GM23338 (cell line): ENCODE measurements around the gene FCRLA. TPM values are rescaled to one million over a fixed set of nuclear protein-coding genes. Genes with fewer than 3 reads are reported as not detected.

Experiments
- ATAC-seq: fragments of 200-7000 bp; cut with Tn5 transposase; 3 replicates; pipeline ENCODE4 v1.9.1; 2020
- DNase-seq: peaks from one replicate; pipeline ENCODE4 v3.0.0-alpha.2; 2015; ENCODE audit warnings: low spot score
- H2AFZ ChIP-seq: fragments of 200-600 bp; sonication (generic); 2 replicates; pipeline ENCODE4 v1.8.0; 2016; ENCODE audit warnings: antibody characterized with exemption, mild to moderate bottlenecking, moderate library complexity
- H3F3A ChIP-seq: fragments of 200-600 bp; sonication (generic); replicated peaks from 2 replicates; pipeline ENCODE4 v1.8.0; 2017; ENCODE audit warnings: antibody characterized with exemption, mixed run types, low read depth
- H3K27ac ChIP-seq: fragments of 200-600 bp; sonication (generic); 2 replicates; pipeline ENCODE4 v1.6.1; 2016; ENCODE audit warnings: low read depth
- H3K27me3 ChIP-seq: fragments of 200-600 bp; sonication (generic); 2 replicates; pipeline ENCODE4 v1.8.0; 2016; ENCODE audit warnings: mild to moderate bottlenecking, mixed run types, moderate library complexity; ENCODE audit not compliant: insufficient read depth
- H3K36me3 ChIP-seq: fragments of 200-600 bp; sonication (generic); 2 replicates; pipeline ENCODE4 v1.8.0; 2016; ENCODE audit warnings: mild to moderate bottlenecking; ENCODE audit not compliant: insufficient read depth
- H3K4me1 ChIP-seq: fragments of 200-600 bp; sonication (generic); 2 replicates; pipeline ENCODE4 v1.8.0; 2016; ENCODE audit warnings: mild to moderate bottlenecking, moderate library complexity; ENCODE audit not compliant: insufficient read depth
- H3K4me2 ChIP-seq: fragments of 200-600 bp; sonication (generic); 2 replicates; pipeline ENCODE4 v1.7.1; 2017; ENCODE audit warnings: mixed run types
- H3K4me3 ChIP-seq: fragments of 200-600 bp; sonication (generic); 2 replicates; pipeline ENCODE4 v1.6.1; 2016; ENCODE audit warnings: mixed run types
- H3K79me2 ChIP-seq: fragments of 200-600 bp; sonication (generic); replicated peaks from 2 replicates; pipeline ENCODE4 v1.8.0; 2017; ENCODE audit warnings: mild to moderate bottlenecking; ENCODE audit not compliant: insufficient read depth
- H3K9me2 ChIP-seq: fragments of 200-600 bp; sonication (generic); 2 replicates; pipeline ENCODE4 v1.8.0; 2017; ENCODE audit not compliant: insufficient read depth
- H4K20me1 ChIP-seq: fragments of 200-600 bp; sonication (generic); replicated peaks from 2 replicates; pipeline ENCODE4 v1.8.0; 2017; ENCODE audit warnings: mild to moderate bottlenecking; ENCODE audit not compliant: insufficient read depth
- H3K27ac Mint-ChIP-seq: 2 replicates; pipeline ENCODE4 v1.8.0; 2020; ENCODE audit warnings: inconsistent platforms, mild to moderate bottlenecking, moderate library complexity, mixed read lengths
- H3K27me3 Mint-ChIP-seq: 3 replicates; pipeline ENCODE4 v1.8.0; 2022; ENCODE audit warnings: low read depth, mild to moderate bottlenecking, moderate library complexity, mixed read lengths, inconsistent platforms; ENCODE audit not compliant: insufficient read depth, poor library complexity
- H3K36me3 Mint-ChIP-seq: 3 replicates; pipeline ENCODE4 v1.8.0; 2021; ENCODE audit warnings: low read depth, mild to moderate bottlenecking, inconsistent platforms, moderate library complexity, mixed read lengths
- H3K4me1 Mint-ChIP-seq: 3 replicates; pipeline ENCODE4 v1.8.0; 2020; ENCODE audit warnings: mild to moderate bottlenecking, inconsistent platforms, mixed read lengths
- H3K4me3 Mint-ChIP-seq: 3 replicates; pipeline ENCODE4 v1.8.0; 2021; ENCODE audit warnings: moderate library complexity, mild to moderate bottlenecking, inconsistent platforms, mixed read lengths
- H3K9me3 Mint-ChIP-seq: 3 replicates; pipeline ENCODE4 v1.8.0; 2020; ENCODE audit warnings: moderate library complexity, mild to moderate bottlenecking, inconsistent platforms, mixed read lengths
- CREB1 ChIP-seq: fragments of 250-450 bp; sonication (Bioruptor Pico); IDR thresholded peaks from 2 replicates; pipeline ENCODE4 v1.5.0; 2020; ENCODE audit warnings: low read depth, mild to moderate bottlenecking, moderate library complexity
- EZH2 ChIP-seq: fragments of 200-600 bp; sonication (generic); IDR thresholded peaks from one replicate; pipeline ENCODE4 v1.8.0; 2017; ENCODE audit warnings: antibody characterized with exemption, mild to moderate bottlenecking, low read depth; ENCODE audit not compliant: unreplicated experiment
- EZH2phosphoT487 ChIP-seq: fragments of 200-600 bp; sonication (generic); IDR thresholded peaks from one replicate; pipeline ENCODE4 v1.8.1; 2018; ENCODE audit warnings: antibody characterized with exemption; ENCODE audit not compliant: unreplicated experiment
- JUNB ChIP-seq: IDR thresholded peaks from one replicate; pipeline ENCODE4 v1.6.1; 2016; ENCODE audit warnings: antibody characterized with exemption; ENCODE audit not compliant: unreplicated experiment
- NANOG ChIP-seq: IDR thresholded peaks from 2 replicates; pipeline ENCODE4 v1.6.1; 2016; ENCODE audit warnings: antibody characterized with exemption, borderline replicate concordance
- POLR2AphosphoS5 ChIP-seq: IDR thresholded peaks from 2 replicates; pipeline ENCODE4 v1.6.1; 2016; ENCODE audit warnings: antibody characterized with exemption, low read depth
- REST ChIP-seq: IDR thresholded peaks from one replicate; pipeline ENCODE4 v1.6.1; 2018; ENCODE audit warnings: antibody characterized with exemption; ENCODE audit not compliant: unreplicated experiment
- STAT1 ChIP-seq: IDR thresholded peaks from one replicate; pipeline ENCODE4 v1.6.1; 2016; ENCODE audit warnings: antibody characterized with exemption; ENCODE audit not compliant: unreplicated experiment
- ZNF114 ChIP-seq: fragments of 250-450 bp; sonication (Bioruptor Pico); IDR thresholded peaks from 2 replicates; pipeline ENCODE4 v1.5.0; 2020; ENCODE audit warnings: mild to moderate bottlenecking, moderate library complexity
- ZNF331 ChIP-seq: fragments of 250-450 bp; sonication (Bioruptor Pico); IDR thresholded peaks from 2 replicates; pipeline ENCODE4 v1.5.0; 2020; ENCODE audit warnings: low read depth, mild to moderate bottlenecking, moderate library complexity
- ZNF462 ChIP-seq: fragments of 250-450 bp; sonication (Bioruptor Pico); IDR thresholded peaks from 2 replicates; pipeline ENCODE4 v1.5.0; 2020; ENCODE audit warnings: mild to moderate bottlenecking, moderate library complexity
- polyA plus RNA-seq: library from polyadenylated mRNA; unstranded; fragments of >200 nt; fragmentation: Nextera tagmentation; extraction: Ambion mirVana; gene quantifications from 2 replicates; pipeline ENCODE4 v1.2.1, GENCODE V29; 2016
- total RNA-seq: library from RNA; depleted of rRNA; stranded (reverse); fragments of >200 nt; shearing (Covaris generic); gene quantifications from 2 replicates; pipeline ENCODE4 v1.2.3, GENCODE V29; 2014
- TF ChIP-seq, protein P1 (sequence below): IDR thresholded peaks from 2 replicates; pipeline ENCODE4 v1.6.1; 2016; ENCODE audit warnings: antibody characterized with exemption
- TF ChIP-seq, protein P2 (sequence below), 2 experiments: fragments of 200-600 bp in 1 of 2; sonication (generic) in 1 of 2; conservative IDR thresholded peaks; 2 replicates each; pipeline versions ENCODE4 v1.5.1 to v1.6.1; 2016 to 2017; ENCODE audit warnings: antibody characterized with exemption in 2 of 2, low read depth in 2 of 2, mild to moderate bottlenecking in 2 of 2, moderate library complexity in 1 of 2

The FCRLA gene
- total and polyA plus RNA-seq, 2 experiments from 2014 or later: 0.24 TPM; not detected in 1

DNA sequence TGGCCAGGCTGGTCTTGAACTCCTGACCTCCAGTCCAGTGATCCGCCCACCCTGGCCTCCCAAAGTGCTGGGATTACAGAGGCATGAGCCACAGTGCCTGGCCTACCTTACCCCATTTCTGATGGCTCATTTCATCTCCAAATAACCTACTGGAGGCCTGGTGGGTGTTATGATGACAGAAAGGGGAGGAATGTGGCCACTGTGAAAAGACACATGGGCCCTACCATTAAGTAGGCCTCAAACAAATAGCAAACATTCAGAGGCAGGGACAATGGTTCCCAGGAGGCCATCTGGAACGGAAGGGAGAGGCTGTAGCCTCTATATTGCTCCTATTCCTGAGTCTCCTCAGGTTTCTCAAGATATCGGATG, 932 bp upstream of the FCRLA start:
- no peak overlapping the region for H2AFZ ChIP-seq
- no peaks in the 10 kb centered on the region for H3F3A ChIP-seq
- no peak overlapping the region for H3K4me3 Mint-ChIP-seq
- H3K36me3 ChIP-seq: no peaks in the 10 kb centered on the region
- H3K27ac ChIP-seq: no peak overlapping the region
- H3K4me1 ChIP-seq: no peaks in the 10 kb centered on the region
- no peak overlapping the region for H3K27ac Mint-ChIP-seq
- H3K4me2 ChIP-seq: no peak overlapping the region
- H3K27me3 Mint-ChIP-seq: no peaks in the 10 kb centered on the region
- H3K36me3 Mint-ChIP-seq: no peaks in the 10 kb centered on the region
- no peak for TF ChIP-seq EZH2
- no peak for TF ChIP-seq REST
- no peak for TF ChIP-seq EZH2phosphoT487
- no peak for TF ChIP-seq NANOG
- TF ChIP-seq STAT1: no peak
- TF ChIP-seq POLR2AphosphoS5: no peak
- no peak for TF ChIP-seq ZNF114
- TF ChIP-seq JUNB: no peak
- no peak for TF ChIP-seq ZNF462 (CRISPR knock-in tag)
- TF ChIP-seq, protein P1, sequence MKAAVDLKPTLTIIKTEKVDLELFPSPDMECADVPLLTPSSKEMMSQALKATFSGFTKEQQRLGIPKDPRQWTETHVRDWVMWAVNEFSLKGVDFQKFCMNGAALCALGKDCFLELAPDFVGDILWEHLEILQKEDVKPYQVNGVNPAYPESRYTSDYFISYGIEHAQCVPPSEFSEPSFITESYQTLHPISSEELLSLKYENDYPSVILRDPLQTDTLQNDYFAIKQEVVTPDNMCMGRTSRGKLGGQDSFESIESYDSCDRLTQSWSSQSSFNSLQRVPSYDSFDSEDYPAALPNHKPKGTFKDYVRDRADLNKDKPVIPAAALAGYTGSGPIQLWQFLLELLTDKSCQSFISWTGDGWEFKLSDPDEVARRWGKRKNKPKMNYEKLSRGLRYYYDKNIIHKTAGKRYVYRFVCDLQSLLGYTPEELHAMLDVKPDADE: no peak
- TF ChIP-seq, protein P2, sequence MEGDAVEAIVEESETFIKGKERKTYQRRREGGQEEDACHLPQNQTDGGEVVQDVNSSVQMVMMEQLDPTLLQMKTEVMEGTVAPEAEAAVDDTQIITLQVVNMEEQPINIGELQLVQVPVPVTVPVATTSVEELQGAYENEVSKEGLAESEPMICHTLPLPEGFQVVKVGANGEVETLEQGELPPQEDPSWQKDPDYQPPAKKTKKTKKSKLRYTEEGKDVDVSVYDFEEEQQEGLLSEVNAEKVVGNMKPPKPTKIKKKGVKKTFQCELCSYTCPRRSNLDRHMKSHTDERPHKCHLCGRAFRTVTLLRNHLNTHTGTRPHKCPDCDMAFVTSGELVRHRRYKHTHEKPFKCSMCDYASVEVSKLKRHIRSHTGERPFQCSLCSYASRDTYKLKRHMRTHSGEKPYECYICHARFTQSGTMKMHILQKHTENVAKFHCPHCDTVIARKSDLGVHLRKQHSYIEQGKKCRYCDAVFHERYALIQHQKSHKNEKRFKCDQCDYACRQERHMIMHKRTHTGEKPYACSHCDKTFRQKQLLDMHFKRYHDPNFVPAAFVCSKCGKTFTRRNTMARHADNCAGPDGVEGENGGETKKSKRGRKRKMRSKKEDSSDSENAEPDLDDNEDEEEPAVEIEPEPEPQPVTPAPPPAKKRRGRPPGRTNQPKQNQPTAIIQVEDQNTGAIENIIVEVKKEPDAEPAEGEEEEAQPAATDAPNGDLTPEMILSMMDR (conservative IDR thresholded peaks at IDR 0.05; ENCODE audit: low read depth in 2 of 2): no peak
- no peak for TF ChIP-seq CREB1 (CRISPR knock-in tag)
- no peak for TF ChIP-seq ZNF331 (CRISPR knock-in tag)
- ATAC-seq: no peak
- H3K79me2 ChIP-seq: no peaks in the 10 kb centered on the region
- peaks cover 4% of the 10 kb centered on the region; the same call in 1 of the 2 replicates for H3K9me2 ChIP-seq
- no peak overlapping the region for H3K4me3 ChIP-seq
- no peaks in the 10 kb centered on the region for H3K27me3 ChIP-seq
- no peak for DNase-seq
- H4K20me1 ChIP-seq: no peaks in the 10 kb centered on the region
- H3K9me3 Mint-ChIP-seq: no peaks in the 10 kb centered on the region
- peaks cover 18% of the 10 kb centered on the region for H3K4me1 Mint-ChIP-seq
